ENCODE data around the gene CCDC92.

The CCDC92 gene

DNA sequence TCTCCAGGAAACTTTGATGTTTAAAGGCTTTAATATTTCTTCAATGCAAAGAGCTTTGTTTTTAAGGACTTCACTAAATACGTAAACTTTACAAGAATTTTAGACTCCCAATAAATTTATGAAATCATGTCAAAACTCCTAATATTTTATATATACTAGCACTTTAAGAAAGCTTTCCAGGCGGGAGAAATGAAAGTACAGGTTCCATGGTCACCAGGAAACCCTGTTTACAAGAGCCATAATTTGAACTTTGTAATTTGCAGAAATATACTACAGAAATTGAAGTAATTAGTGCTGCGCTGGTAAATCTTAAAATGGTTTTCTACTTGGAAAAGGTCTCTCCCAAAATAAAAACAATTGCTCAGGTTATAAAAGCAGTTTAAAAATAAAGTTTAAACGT lies 8.8 kb downstream of the CCDC92 start:
- Histone ChIP-seq H3K27me3 (no peaks in the 10 kb centered on the region), H3K36me3 (no peaks in the 10 kb centered on the region), H3K4me3 (ENCODE audit: low read depth in 1 of 2, low read length in 1 of 2) (no peak overlapping the region), H3K4me1 (ENCODE audit: control insufficient read depth in 1 of 2, insufficient read depth in 1 of 2, low read depth in 1 of 2, low read length in 1 of 2) (no peaks in the 10 kb centered on the region), H3K27ac (no peak overlapping the region), H3K9me3 (no peaks in the 10 kb centered on the region)
- TF ChIP-seq CTCF (IDR thresholded peaks at IDR 0.05), result no peak

DNA sequence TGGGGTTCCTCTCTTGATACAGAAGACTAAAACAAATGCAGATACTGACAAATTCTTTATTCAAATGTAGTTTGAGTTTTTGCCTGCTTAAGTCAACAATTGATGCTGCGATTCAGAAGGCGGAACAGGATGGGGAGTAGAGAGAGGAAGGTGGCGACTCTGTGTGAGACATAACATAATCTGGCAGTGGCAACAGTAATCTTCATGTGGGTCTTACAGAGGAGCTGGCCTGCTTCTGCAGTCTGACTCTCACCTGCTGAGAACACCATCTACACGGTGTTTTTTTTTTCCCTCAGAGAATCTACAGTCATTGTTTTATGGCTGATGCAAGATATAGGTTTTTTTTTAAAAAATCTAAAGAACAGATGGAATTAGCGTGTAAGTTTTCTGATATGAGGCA lies 10.1 kb downstream of the CCDC92 start:
- Histone ChIP-seq H3K4me1 (ENCODE audit: control insufficient read depth in 1 of 2, insufficient read depth in 1 of 2, low read depth in 1 of 2, low read length in 1 of 2) (no peaks in the 10 kb centered on the region), H3K36me3 (no peaks in the 10 kb centered on the region), H3K27me3 (no peaks in the 10 kb centered on the region), H3K9me3 (no peaks in the 10 kb centered on the region), H3K27ac (no peak overlapping the region), H3K4me3 (ENCODE audit: low read depth in 1 of 2, low read length in 1 of 2) (no peak overlapping the region)
- TF ChIP-seq CTCF (IDR thresholded peaks at IDR 0.05), result no peak

DNA sequence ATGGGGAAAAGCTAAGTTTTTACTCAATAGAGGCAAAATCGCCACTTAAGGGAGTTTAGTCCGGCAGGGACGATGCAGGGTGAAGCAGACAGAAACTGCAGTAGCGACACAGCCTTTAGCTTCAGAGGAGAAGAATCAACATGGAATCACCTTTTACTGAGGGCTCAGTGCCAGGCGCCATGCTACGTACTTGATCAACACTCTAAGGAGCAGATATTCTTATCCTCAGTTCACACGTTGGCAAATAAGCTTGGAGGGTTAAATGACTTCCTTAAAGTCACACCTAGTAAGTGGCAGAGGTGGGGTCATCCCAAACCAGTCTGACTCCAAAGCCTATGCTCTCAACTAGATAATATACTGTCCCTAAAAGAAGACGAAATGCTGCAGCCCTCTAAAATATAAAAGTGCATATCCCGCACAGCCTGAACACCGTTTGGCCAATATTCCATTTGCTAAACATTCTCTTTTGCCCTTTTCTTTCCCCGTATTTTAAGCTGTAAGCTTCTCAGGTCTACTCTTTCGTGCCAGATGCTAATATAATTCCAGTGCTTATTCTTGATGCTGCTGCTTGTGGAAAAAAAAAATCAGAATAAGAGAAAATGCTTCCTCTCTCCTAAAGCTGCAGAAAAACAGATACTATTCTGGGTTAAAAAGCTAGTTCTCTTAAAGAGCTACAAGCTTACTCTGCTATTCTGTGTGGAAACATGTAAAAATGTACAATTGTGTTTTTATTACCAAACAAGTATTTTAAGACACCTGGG lies 10.9 kb downstream of the CCDC92 start:
- H3K27ac ChIP-seq, result no peak overlapping the region
- no peak overlapping the region for H3K4me3 ChIP-seq (ENCODE audit: low read depth in 1 of 2, low read length in 1 of 2)
- no peaks in the 10 kb centered on the region for H3K4me1 ChIP-seq (ENCODE audit: control insufficient read depth in 1 of 2, insufficient read depth in 1 of 2, low read depth in 1 of 2, low read length in 1 of 2)
- no peaks in the 10 kb centered on the region for H3K36me3 ChIP-seq
- H3K9me3 ChIP-seq, result no peaks in the 10 kb centered on the region
- TF ChIP-seq CTCF (IDR thresholded peaks at IDR 0.05), result no peak
- H3K27me3 ChIP-seq, result no peaks in the 10 kb centered on the region

DNA sequence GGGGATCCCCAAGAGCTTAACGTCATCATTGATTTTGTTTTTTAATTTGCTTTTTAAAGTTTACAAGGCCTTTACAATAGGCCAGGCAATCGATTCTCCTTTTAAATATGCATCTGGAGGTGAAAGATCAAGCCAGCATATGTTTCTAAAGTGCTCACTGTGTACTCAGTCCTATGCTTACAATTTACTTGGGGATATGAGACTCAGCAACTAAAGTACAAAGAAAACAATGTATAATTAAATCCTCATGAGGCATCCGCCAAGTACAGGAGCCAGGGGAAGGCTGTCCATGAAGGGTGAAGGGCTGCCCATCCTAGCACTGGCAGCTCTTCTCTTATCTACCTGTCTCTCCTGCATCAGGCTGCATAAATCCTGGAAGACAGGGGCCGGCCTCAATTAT lies 11.8 kb downstream of the CCDC92 start:
- H3K9me3 ChIP-seq, result no peaks in the 10 kb centered on the region
- H3K27me3 ChIP-seq, result no peaks in the 10 kb centered on the region
- H3K4me3 ChIP-seq (ENCODE audit: low read depth in 1 of 2, low read length in 1 of 2), result no peak overlapping the region
- no peak overlapping the region for H3K27ac ChIP-seq
- H3K36me3 ChIP-seq, result no peaks in the 10 kb centered on the region
- TF ChIP-seq CTCF (IDR thresholded peaks at IDR 0.05), result no peak
- H3K4me1 ChIP-seq (ENCODE audit: control insufficient read depth in 1 of 2, insufficient read depth in 1 of 2, low read depth in 1 of 2, low read length in 1 of 2), result no peaks in the 10 kb centered on the region

DNA sequence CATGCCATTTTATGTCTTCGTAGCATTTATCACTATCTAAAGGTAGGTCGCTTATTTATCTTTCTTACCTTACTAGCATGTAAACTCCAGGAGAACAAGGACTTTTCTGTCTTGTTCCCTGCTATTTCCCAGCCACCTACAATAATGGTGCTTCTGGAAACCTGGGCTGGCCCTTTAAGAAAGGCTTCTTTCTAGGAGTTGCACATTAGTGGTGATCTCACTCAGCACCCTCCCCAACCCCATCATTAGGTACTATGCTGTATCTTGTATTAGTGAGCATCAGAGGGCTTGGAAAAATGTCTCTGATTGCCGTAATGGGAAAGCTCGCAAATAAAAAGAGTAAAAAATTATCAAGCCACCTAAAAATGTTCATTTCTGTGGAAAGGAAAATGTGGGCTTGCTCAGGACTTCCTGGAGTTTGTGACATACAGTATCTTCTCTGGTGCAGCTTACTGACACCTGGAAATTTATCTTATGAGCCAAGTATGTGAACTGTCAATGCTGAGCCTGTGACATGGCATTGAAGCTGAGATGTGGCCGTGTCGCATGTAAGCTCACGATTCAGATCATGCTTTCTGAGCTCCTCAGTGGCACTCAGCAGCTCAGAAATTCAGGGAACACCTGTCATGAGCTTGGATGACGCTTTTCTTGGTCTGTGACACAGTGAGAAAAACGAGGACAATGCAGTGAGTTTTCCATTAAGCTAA lies 12.4 kb downstream of the CCDC92 start:
- H3K36me3 ChIP-seq, result no peaks in the 10 kb centered on the region
- no peak for TF ChIP-seq CTCF (IDR thresholded peaks at IDR 0.05)
- no peaks in the 10 kb centered on the region for H3K4me1 ChIP-seq (ENCODE audit: control insufficient read depth in 1 of 2, insufficient read depth in 1 of 2, low read depth in 1 of 2, low read length in 1 of 2)
- H3K4me3 ChIP-seq (ENCODE audit: low read depth in 1 of 2, low read length in 1 of 2), result no peak overlapping the region
- H3K27me3 ChIP-seq, result no peaks in the 10 kb centered on the region
- no peak overlapping the region for H3K27ac ChIP-seq
- no peaks in the 10 kb centered on the region for H3K9me3 ChIP-seq
